GM12878 (cell line): ENCODE measurements around the gene ATF6. TPM values are rescaled to one million over a fixed set of nuclear protein-coding genes. Genes with fewer than 3 reads are reported as not detected.

Source experiments
- ATAC-seq: fragments of 200-7000 bp; cut with Tn5 transposase; 3 replicates; pipeline ENCODE4 v1.9.1; 2020; ENCODE audit warnings: mild to moderate bottlenecking, moderate library complexity
- BruUV-seq: library from RNA; stranded (reverse); fragments of 400-500 nt; replicated peaks from 2 replicates; lab custom pipeline; 2021; lab: Mats Ljungman, UMichigan
- CTCF ChIA-PET: fragments of 300-600 bp; sonication (Branson Sonifier 250); formaldehyde crosslinking; extraction: SDS; loops from one replicate; lab custom pipeline; 2021; ENCODE audit warnings: inconsistent platforms; lab: Yijun Ruan, JAX
- POLR2A ChIA-PET: fragments of 350-600 bp; formaldehyde crosslinking; extraction: SDS; loops from one replicate; lab custom pipeline; 2021; ENCODE audit warnings: inconsistent platforms; lab: Charles Lee
- RAD21 ChIA-PET: fragments of 300-600 bp; sonication (Branson Sonifier 250); formaldehyde crosslinking; loops from one replicate; lab custom pipeline; 2023; ENCODE audit warnings: antibody characterized with exemption; ENCODE audit not compliant: unreplicated experiment; lab: Charles Lee
- SMC1A ChIA-PET: fragments of 300-600 bp; sonication (Branson Sonifier 250); formaldehyde crosslinking; loops from one replicate; lab custom pipeline; 2023; ENCODE audit not compliant: unreplicated experiment, uncharacterized antibody; lab: Charles Lee
- DNase-seq: peaks from one replicate; pipeline ENCODE4 v3.0.0-alpha.2; 2011; ENCODE audit warnings: low read depth, low spot score
- FAIRE-seq: peaks from 3 replicates; lab custom pipeline; 2011; peaks lifted over from hg19 to GRCh38; lab: Jason Lieb, UNC
- H2AFZ ChIP-seq: 2 replicates; pipeline ENCODE4 v1.6.0; 2011; ENCODE audit warnings: low read depth, low read length, control low read depth; ENCODE audit not compliant: control insufficient read depth
- H3K27ac ChIP-seq: 2 replicates; pipeline ENCODE4 v1.5.1; 2011; ENCODE audit warnings: control low read depth; ENCODE audit not compliant: control insufficient read depth, insufficient read depth
- H3K27me3 ChIP-seq, 2 experiments: replicated peaks in 1 of 2; 2 replicates each; pipeline versions ENCODE4 v1.6.0 to v1.6.1; 2011; ENCODE audit warnings: low read length in 1 of 2; ENCODE audit not compliant: control insufficient read depth in 2 of 2, insufficient read depth in 2 of 2
- H3K36me3 ChIP-seq, 2 experiments: 2 replicates each; pipeline ENCODE4 v1.5.1; 2011; ENCODE audit warnings: low read length in 1 of 2; ENCODE audit not compliant: control insufficient read depth in 2 of 2, insufficient read depth in 2 of 2
- H3K4me1 ChIP-seq: 2 replicates; pipeline ENCODE4 v1.6.1; 2011; ENCODE audit warnings: mild to moderate bottlenecking, low read length, moderate library complexity, mixed read lengths; ENCODE audit not compliant: control insufficient read depth, insufficient read depth
- H3K4me2 ChIP-seq: 2 replicates; pipeline ENCODE4 v1.6.0; 2011; ENCODE audit warnings: control low read depth; ENCODE audit not compliant: control insufficient read depth, insufficient read depth
- H3K4me3 ChIP-seq: fragments of 200-600 bp; sonication (generic); 2 replicates; pipeline ENCODE4 v1.5.1; 2016
- H3K79me2 ChIP-seq: 2 replicates; pipeline ENCODE4 v1.6.0; 2011; ENCODE audit warnings: low read length; ENCODE audit not compliant: control insufficient read depth, insufficient read depth
- H3K9ac ChIP-seq: 2 replicates; pipeline ENCODE4 v1.8.0; 2011; ENCODE audit warnings: low read length, control low read depth, mixed read lengths; ENCODE audit not compliant: control insufficient read depth, insufficient read depth
- H3K9me3 ChIP-seq: replicated peaks from 3 replicates; pipeline ENCODE4 v1.5.1; 2011; ENCODE audit warnings: mild to moderate bottlenecking, low read length; ENCODE audit not compliant: control insufficient read depth, insufficient read depth
- H4K20me1 ChIP-seq: 2 replicates; pipeline ENCODE4 v1.6.0; 2011; ENCODE audit not compliant: control insufficient read depth, insufficient read depth
- ATF7 ChIP-seq: fragments of 450-650 bp; IDR thresholded peaks from 2 replicates; pipeline ENCODE4 v1.6.1; 2016; ENCODE audit warnings: low read depth, mild to moderate bottlenecking
- BACH1 ChIP-seq: fragments of 450-650 bp; IDR thresholded peaks from 2 replicates; pipeline ENCODE4 v1.6.1; 2017; ENCODE audit warnings: mild to moderate bottlenecking, borderline replicate concordance
- BHLHE40 ChIP-seq, 2 experiments: fragments of 450-650 bp in 1 of 2; IDR thresholded peaks; 2 replicates each; pipeline ENCODE4 v1.6.1; 2011 to 2017; ENCODE audit warnings: low read depth in 2 of 2, borderline replicate concordance in 1 of 2, improper control_type of control experiment in 1 of 2, low read length in 1 of 2, mild to moderate bottlenecking in 1 of 2
- CHD1 ChIP-seq: IDR thresholded peaks from 2 replicates; pipeline ENCODE4 v1.6.1; 2012; ENCODE audit warnings: low read depth, low read length, improper control_type of control experiment
- CREB1 ChIP-seq: IDR thresholded peaks from 2 replicates; pipeline ENCODE4 v1.6.1; 2012; ENCODE audit warnings: low read depth, mild to moderate bottlenecking, inconsistent platforms
- DPF2 ChIP-seq: fragments of 450-650 bp; IDR thresholded peaks from 2 replicates; pipeline ENCODE4 v1.6.1; 2017; ENCODE audit warnings: mild to moderate bottlenecking
- EP300 ChIP-seq, 2 experiments: fragments of 150-350 bp in 1 of 2; IDR thresholded peaks; 2 replicates each; pipeline ENCODE4 v1.6.1; 2011 to 2012; ENCODE audit warnings: low read depth in 2 of 2, low read length in 2 of 2, borderline replicate concordance in 1 of 2, improper control_type of control experiment in 1 of 2, inconsistent platforms in 1 of 2; ENCODE audit not compliant: control insufficient read depth in 1 of 2
- ETV6 ChIP-seq, 2 experiments: fragments of 450-650 bp in 1 of 2; IDR thresholded peaks in 1 of 2; conservative IDR thresholded peaks in 1 of 2; 2 replicates each; pipeline ENCODE4 v1.6.1; 2014; ENCODE audit warnings: antibody characterized with exemption in 1 of 2, borderline replicate concordance in 1 of 2, low read depth in 1 of 2, mild to moderate bottlenecking in 1 of 2, moderate library complexity in 1 of 2
- FOS ChIP-seq: IDR thresholded peaks from 3 replicates; pipeline ENCODE4 v1.6.1; 2011; ENCODE audit warnings: borderline replicate concordance; ENCODE audit not compliant: insufficient read length; ENCODE audit errors: extremely low read depth
- IRF4 ChIP-seq: IDR thresholded peaks from 2 replicates; pipeline ENCODE4 v1.6.1; 2011; ENCODE audit warnings: low read depth, low read length
- MEF2B ChIP-seq: fragments of 450-650 bp; IDR thresholded peaks from 2 replicates; pipeline ENCODE4 v1.6.1; 2018; ENCODE audit warnings: mild to moderate bottlenecking, moderate library complexity; ENCODE audit not compliant: partially characterized antibody, poor library complexity, severe bottlenecking
- NFYB ChIP-seq: IDR thresholded peaks from 2 replicates; pipeline ENCODE4 v1.6.1; 2011; ENCODE audit warnings: low read depth, mild to moderate bottlenecking, low read length, improper control_type of control experiment, moderate library complexity; ENCODE audit not compliant: insufficient read depth
- POLR2A ChIP-seq: IDR thresholded peaks from 2 replicates; pipeline ENCODE4 v1.6.1; 2011; ENCODE audit warnings: low read depth, mild to moderate bottlenecking, low read length
- POLR2AphosphoS5 ChIP-seq: IDR thresholded peaks from 2 replicates; pipeline ENCODE4 v1.6.1; 2011; ENCODE audit warnings: mild to moderate bottlenecking, low read length, inconsistent platforms
- POU2F2 ChIP-seq: IDR thresholded peaks from 3 replicates; pipeline ENCODE4 v1.6.1; 2011; ENCODE audit warnings: low read depth, mild to moderate bottlenecking, low read length, borderline replicate concordance
- RAD21 ChIP-seq: IDR thresholded peaks from 2 replicates; pipeline ENCODE4 v1.6.1; 2011; ENCODE audit warnings: mild to moderate bottlenecking, low read depth, low read length, moderate library complexity; ENCODE audit not compliant: insufficient read depth
- RB1 ChIP-seq: fragments of 450-650 bp; formaldehyde crosslinking; IDR thresholded peaks from 2 replicates; pipeline ENCODE4 v1.6.1; 2017; ENCODE audit warnings: mild to moderate bottlenecking, borderline replicate concordance
- RCOR1 ChIP-seq: conservative IDR thresholded peaks from 2 replicates; pipeline ENCODE4 v1.6.1; 2012; ENCODE audit warnings: low read depth, low read length, improper control_type of control experiment
- SMC3 ChIP-seq: IDR thresholded peaks from 2 replicates; pipeline ENCODE4 v1.6.1; 2011; ENCODE audit warnings: low read length, improper control_type of control experiment, borderline replicate concordance
- SRF ChIP-seq, 2 experiments: IDR thresholded peaks; 2 replicates each; pipeline ENCODE4 v1.6.1; 2011; ENCODE audit warnings: low read depth in 2 of 2, low read length in 2 of 2, mild to moderate bottlenecking in 1 of 2, moderate library complexity in 1 of 2
- TAF1 ChIP-seq: IDR thresholded peaks from 2 replicates; pipeline ENCODE4 v1.6.1; 2011; ENCODE audit warnings: mild to moderate bottlenecking, low read depth, low read length, borderline replicate concordance
- YY1 ChIP-seq: IDR thresholded peaks from 2 replicates; pipeline ENCODE4 v1.6.1; 2011; ENCODE audit warnings: low read depth, mild to moderate bottlenecking, low read length
- ZNF384 ChIP-seq: IDR thresholded peaks from 2 replicates; pipeline ENCODE4 v1.6.1; 2012; ENCODE audit warnings: low read depth, mild to moderate bottlenecking, low read length, improper control_type of control experiment, borderline replicate concordance
- WGBS: methylation state at CpG from one replicate; pipeline ENCODE4 v1.1.6; 2016; ENCODE audit warnings: low lambda C conversion rate; ENCODE audit not compliant: insufficient replicate concordance, insufficient coverage; ENCODE audit errors: missing lambda C conversion rate; 5-methylcytosine and 5-hydroxymethylcytosine counted together
- in situ Hi-C: fragments of 300-500 bp; cut with MboI; formaldehyde crosslinking; loops from 9 replicates; pipeline ENCODE4 v1.14.3; 2018; ENCODE audit warnings: mixed read lengths
- intact Hi-C: fragments of 100-400 bp; cut with micrococcal nuclease; formaldehyde crosslinking; loops from one replicate; pipeline ENCODE4 v1.14.2; 2022; ENCODE audit not compliant: unreplicated experiment
- polyA plus RNA-seq, 11 experiments: library from polyadenylated mRNA; depleted of rRNA in 4 of 11; unstranded in 6 of 11; stranded (reverse) in 5 of 11; fragments of >200 nt; fragmentation: Nextera tagmentation in 4 of 11; fragmentation: Illumina TruSeq in 1 of 11; extraction: Ambion mirVana in 4 of 11; extraction: Trizol in 1 of 11; gene quantifications; 1 replicate in 1 of 11; 2 replicates in 10 of 11; pipeline versions ENCODE4 v1.2.1 to v1.2.3, GENCODE V29; 2011 to 2016; ENCODE audit warnings: inconsistent platforms in 2 of 11, missing spikeins in 2 of 11, low read depth in 1 of 11
- total RNA-seq, 4 experiments: library from RNA; depleted of rRNA in 3 of 4; stranded (reverse); fragments of >200 nt in 3 of 4; fragmentation: Illumina TruSeq in 1 of 4; extraction: Trizol in 1 of 4; gene quantifications; 2 replicates each; pipeline versions ENCODE4 v1.2.1 to v1.2.3, GENCODE V29; 2013 to 2021
- TF ChIP-seq, protein P1 (sequence below): IDR thresholded peaks from 2 replicates; pipeline ENCODE4 v1.6.1; 2012; ENCODE audit warnings: low read depth, low read length, improper control_type of control experiment

Gene ATF6
- total and polyA plus RNA-seq, 10 of the 15 experiments (the other 5 are each of a cell fraction or from before 2014, with no cell fraction given): 7.8 to 24.3 (median 14.7) TPM

DNA sequence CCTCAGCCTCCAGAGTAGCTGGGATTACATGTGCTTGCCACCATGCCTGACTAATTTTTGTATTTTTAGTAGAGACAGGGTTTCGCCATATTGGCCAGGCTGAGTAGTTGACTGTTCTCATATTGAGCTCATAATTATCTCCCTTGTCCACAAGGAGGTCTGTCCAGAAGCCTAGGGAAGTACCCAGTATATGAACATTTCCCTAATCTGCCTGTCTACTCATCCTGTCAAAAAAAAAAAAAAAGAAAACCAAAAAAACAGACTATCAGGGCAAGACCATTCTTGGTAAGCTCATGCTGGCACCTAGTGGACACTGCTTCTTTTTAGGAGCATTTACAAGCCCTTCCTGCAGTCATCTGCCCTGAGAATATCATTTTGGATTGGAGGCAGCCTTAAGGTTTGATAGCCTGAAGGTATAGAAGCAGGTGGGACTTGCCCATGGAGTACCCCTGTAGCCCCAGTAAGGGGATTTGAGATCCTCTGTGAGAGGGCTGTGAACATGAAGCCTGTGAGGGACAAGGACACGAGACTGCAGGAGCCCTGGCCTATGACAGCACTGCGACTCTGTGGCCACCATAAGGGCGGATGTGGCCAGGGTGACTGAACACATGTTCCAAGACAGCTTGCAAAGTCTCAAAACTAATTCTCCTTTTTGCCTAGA lies 27.4 kb upstream of the ATF6 start:
- 2% methylated on average over 4 of the region's 4 CpGs for WGBS
- peak; percentile 93 for DNase-seq
- in situ Hi-C loops (loop anchor here (5.0 kb wide), 1 partner anchor 91 kb away; no protein-coding TSS in a partner anchor), intact Hi-C loops (loop anchor here (1.0 to 5.0 kb wide), 3 partner anchors 32 to 171 kb away; partner anchors contain the start of gene FCRLA)
- FAIRE-seq: peak; percentile 80
- Histone ChIP-seq H3K9me3 (no peaks in the 10 kb centered on the region), H3K9ac (peak overlapping the region; percentile 17), H3K36me3 (no peaks in the 10 kb centered on the region), H3K27me3 (no peaks in the 10 kb centered on the region), H3K4me2 (peak overlapping the region; percentile 36), H3K79me2 (no peaks in the 10 kb centered on the region), H4K20me1 (no peaks in the 10 kb centered on the region), H2AFZ (peak overlapping the region; percentile 85), H3K4me1 (peaks cover 62% of the 10 kb centered on the region), H3K27ac (peak overlapping the region; percentile 83), H3K4me3 (no peak overlapping the region)
- ATAC-seq: peak; percentile 89
- ChIA-PET CTCF (interaction anchor here (0.5 to 16.4 kb wide), 39 partner anchors 10 to 547 kb away, joined by 3 to 262 read pairs (median 4); partner anchors contain the start of genes DUSP12, FCRLA and TOMM40L), SMC1A (interaction anchor here (0.7 to 9.7 kb wide), 34 partner anchors 9 to 546 kb away, joined by 3 to 97 read pairs (median 5); partner anchors contain the start of genes DUSP12, FCGR2A, FCRLA and TOMM40L), RAD21 (interaction anchor here (0.5 to 6.4 kb wide), 31 partner anchors 10 to 573 kb away, joined by 3 to 85 read pairs (median 5); partner anchors contain the start of genes DUSP12, FCRLA, PPOX and TOMM40L), POLR2A (interaction anchor here (0.6 to 5.0 kb wide), 8 partner anchors 8 to 322 kb away, joined by 3 to 34 read pairs (median 4); partner anchors contain the start of genes DUSP12 and FCRLA)
- BruUV-seq: no TSS peak
- TF ChIP-seq, protein P1, sequence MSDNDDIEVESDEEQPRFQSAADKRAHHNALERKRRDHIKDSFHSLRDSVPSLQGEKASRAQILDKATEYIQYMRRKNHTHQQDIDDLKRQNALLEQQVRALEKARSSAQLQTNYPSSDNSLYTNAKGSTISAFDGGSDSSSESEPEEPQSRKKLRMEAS: peak; percentile 88
- peak; percentile 58; the same call in 1 of the 2 replicates for TF ChIP-seq DPF2
- peak; percentile 70 for TF ChIP-seq ATF7
- TF ChIP-seq ZNF384: peak; percentile 99
- TF ChIP-seq POLR2AphosphoS5: peak; percentile 54; the same call in 1 of the 2 replicates
- TF ChIP-seq BACH1: peak; percentile 46; the same call in 1 of the 2 replicates
- 0 out of 4 replicates have a peak, but pooled peaks of 1 of the 2 experiments have one; percentile 5 for TF ChIP-seq EP300 (IDR thresholded peaks at IDR 0.05; ENCODE audit: borderline replicate concordance in 1 of 2, control insufficient read depth in 1 of 2, low read depth in 2 of 2, low read length in 2 of 2)
- TF ChIP-seq IRF4: peak; percentile 29; the same call in 1 of the 2 replicates
- TF ChIP-seq NFYB: peak; percentile 78
- TF ChIP-seq RAD21: peak; percentile 95
- peak in 1 of 2 experiments; percentile 52; a peak in 1 of 4 replicates for TF ChIP-seq ETV6 (conservative IDR thresholded peaks at IDR 0.05 in 1 of 2, IDR thresholded peaks at IDR 0.05 in 1 of 2; ENCODE audit: borderline replicate concordance in 1 of 2, low read depth in 1 of 2)
- no peak for TF ChIP-seq TAF1
- TF ChIP-seq YY1: peak; percentile 52; the same call in 1 of the 2 replicates
- no peak; the same call in 1 of the 2 replicates for TF ChIP-seq CREB1
- TF ChIP-seq BHLHE40 (IDR thresholded peaks at IDR 0.05; ENCODE audit: borderline replicate concordance in 1 of 2, low read depth in 2 of 2, low read length in 1 of 2): peak; percentile 84 to 89
- no peak for TF ChIP-seq POU2F2
- peak; percentile 56 for TF ChIP-seq POLR2A
- TF ChIP-seq RCOR1: 0 out of 2 replicates have a peak, but pooled peaks have one; percentile 45
- peak; percentile 19; the same call in 1 of the 2 replicates for TF ChIP-seq RB1
- no peak for TF ChIP-seq SRF (IDR thresholded peaks at IDR 0.05; ENCODE audit: low read depth in 2 of 2, low read length in 2 of 2)
- no peak for TF ChIP-seq FOS
- no peak for TF ChIP-seq CHD1
- peak; percentile 90 for TF ChIP-seq SMC3
- TF ChIP-seq MEF2B: no peak
